Activated naive CD8-positive, alpha-beta T cell treated with anti-CD3 and anti-CD28 coated beads for 36 hours (primary cell): Measurements from ENCODE around the gene NOL4L. TPM values are rescaled to one million over a fixed set of nuclear protein-coding genes. Genes with fewer than 3 reads are reported as not detected.
"Not testable (repeated sequence)": the region's sequence is repeated elsewhere in the genome, so short reads cannot be mapped to it uniquely, and the experiment has no call there.

Experiments used
- DNase-seq: peaks from one replicate; pipeline ENCODE4 v3.0.0; 2021
- H3K27ac Mint-ChIP-seq: one replicate; pipeline ENCODE4 v1.8.0; 2022; ENCODE audit warnings: mild to moderate bottlenecking, moderate library complexity, mixed read lengths
- H3K27me3 Mint-ChIP-seq: one replicate; pipeline ENCODE4 v1.8.0; 2022; ENCODE audit warnings: mild to moderate bottlenecking, mixed read lengths
- H3K36me3 Mint-ChIP-seq: one replicate; pipeline ENCODE4 v1.8.0; 2021; ENCODE audit warnings: mild to moderate bottlenecking, mixed read lengths
- H3K4me1 Mint-ChIP-seq: one replicate; pipeline ENCODE4 v1.8.0; 2021; ENCODE audit warnings: mixed read lengths
- H3K4me3 Mint-ChIP-seq: one replicate; pipeline ENCODE4 v1.8.0; 2022; ENCODE audit warnings: mild to moderate bottlenecking, moderate library complexity, mixed read lengths
- H3K9me3 Mint-ChIP-seq: one replicate; pipeline ENCODE4 v1.8.0; 2022; ENCODE audit warnings: mixed read lengths
- total RNA-seq, 2 experiments: library from RNA; stranded (reverse); gene quantifications; one replicate each; pipeline ENCODE4 v1.2.3, GENCODE V29; 2021

NOL4L gene
- total RNA-seq, 2 experiments from 2014 or later, result 15.9 TPM

DNA sequence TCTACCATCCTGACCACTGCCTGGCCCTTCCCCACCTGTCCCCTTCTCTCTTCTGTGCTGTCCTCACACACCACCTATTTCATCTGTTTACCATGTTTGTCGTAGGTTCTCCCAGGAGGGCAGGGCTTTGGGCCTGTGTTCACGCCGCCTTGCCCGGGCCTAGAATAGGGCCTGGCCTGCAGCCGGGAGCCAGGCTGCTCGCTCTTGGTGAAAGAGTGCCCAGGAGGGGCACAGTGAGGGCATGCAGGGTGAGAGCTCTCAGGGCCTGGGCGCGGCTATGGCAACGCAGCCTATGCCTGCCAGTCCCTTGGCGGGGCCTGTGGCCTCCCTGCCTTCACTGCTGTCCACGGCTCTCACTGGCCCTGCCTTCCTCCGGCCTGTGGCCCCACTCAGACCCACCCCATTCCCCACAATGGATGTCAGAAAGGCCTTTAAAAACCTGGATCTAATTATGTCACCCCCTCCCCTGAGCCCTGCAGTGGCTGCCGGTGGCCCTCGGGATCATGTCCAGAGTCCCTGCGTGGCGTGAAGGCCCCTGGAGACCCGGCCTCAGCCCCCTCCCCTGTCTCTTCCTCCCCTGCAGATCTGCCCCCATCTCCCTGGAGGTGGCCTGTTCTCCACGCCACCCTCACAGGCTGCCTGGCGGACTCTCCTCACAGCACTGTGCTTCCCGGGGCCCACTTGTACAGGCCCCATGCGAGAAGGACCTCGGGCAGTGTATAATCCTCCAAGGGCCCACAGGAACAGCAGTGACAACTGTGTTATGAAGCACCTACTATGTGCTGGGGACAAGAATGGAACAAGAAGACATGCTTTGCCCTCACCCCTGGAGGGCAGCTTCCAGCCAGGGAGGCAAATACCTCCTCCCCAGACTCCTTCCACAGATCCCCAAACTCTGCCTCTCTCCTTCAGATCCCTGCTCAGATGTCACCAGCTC, 22.9 kb upstream of the NOL4L start:
- no peaks in the 10 kb centered on the region for H3K9me3 Mint-ChIP-seq
- no peaks in the 10 kb centered on the region for H3K36me3 Mint-ChIP-seq
- H3K27ac Mint-ChIP-seq, result no peak overlapping the region
- no peaks in the 10 kb centered on the region for H3K27me3 Mint-ChIP-seq
- no peak overlapping the region for H3K4me3 Mint-ChIP-seq
- no peak for DNase-seq
- no peaks in the 10 kb centered on the region for H3K4me1 Mint-ChIP-seq

DNA sequence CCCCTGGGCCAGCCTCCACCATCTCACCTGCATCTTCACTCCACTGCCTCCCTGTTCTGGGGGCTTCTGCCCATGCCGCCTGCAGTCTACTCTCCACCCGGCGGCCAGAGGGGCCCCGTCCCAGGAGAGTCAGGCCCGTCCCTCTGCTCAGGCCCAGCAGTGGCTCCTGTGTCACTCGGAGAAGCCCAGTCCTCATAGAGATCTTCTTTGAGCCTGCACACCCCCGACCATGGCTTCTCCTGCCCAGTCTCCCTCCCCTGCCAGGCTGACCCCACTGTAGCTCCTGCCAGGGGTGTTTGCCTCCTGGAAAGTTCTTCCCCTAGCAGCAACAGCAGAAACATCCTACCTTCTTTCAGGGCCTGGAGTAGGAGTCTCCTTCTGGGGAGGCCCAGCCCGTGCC, 22.2 kb upstream of the NOL4L start:
- no peaks in the 10 kb centered on the region for H3K9me3 Mint-ChIP-seq
- no peak for DNase-seq
- no peak overlapping the region for H3K27ac Mint-ChIP-seq
- H3K4me3 Mint-ChIP-seq, result no peak overlapping the region
- no peaks in the 10 kb centered on the region for H3K4me1 Mint-ChIP-seq
- no peaks in the 10 kb centered on the region for H3K36me3 Mint-ChIP-seq
- H3K27me3 Mint-ChIP-seq, result no peaks in the 10 kb centered on the region

- H3K36me3 Mint-ChIP-seq, result no peaks in the 10 kb centered on the region
- H3K4me1 Mint-ChIP-seq, result no peaks in the 10 kb centered on the region
- no peak for DNase-seq
- no peak overlapping the region for H3K4me3 Mint-ChIP-seq
- H3K27ac Mint-ChIP-seq, result no peak overlapping the region
- no peaks in the 10 kb centered on the region for H3K9me3 Mint-ChIP-seq
- no peaks in the 10 kb centered on the region for H3K27me3 Mint-ChIP-seq
These were observed 21.7 kb upstream of the NOL4L start for GRCh38 chr20:32606790-32607189.

GRCh38 chr20:32606107-32606506, 21.0 kb upstream of the NOL4L start:
- Mint-ChIP-seq H3K9me3 (no peaks in the 10 kb centered on the region), H3K36me3 (no peaks in the 10 kb centered on the region), H3K27ac (no peak overlapping the region), H3K27me3 (no peaks in the 10 kb centered on the region), H3K4me3 (no peak overlapping the region), H3K4me1 (no peaks in the 10 kb centered on the region)
- DNase-seq, result no peak

DNA sequence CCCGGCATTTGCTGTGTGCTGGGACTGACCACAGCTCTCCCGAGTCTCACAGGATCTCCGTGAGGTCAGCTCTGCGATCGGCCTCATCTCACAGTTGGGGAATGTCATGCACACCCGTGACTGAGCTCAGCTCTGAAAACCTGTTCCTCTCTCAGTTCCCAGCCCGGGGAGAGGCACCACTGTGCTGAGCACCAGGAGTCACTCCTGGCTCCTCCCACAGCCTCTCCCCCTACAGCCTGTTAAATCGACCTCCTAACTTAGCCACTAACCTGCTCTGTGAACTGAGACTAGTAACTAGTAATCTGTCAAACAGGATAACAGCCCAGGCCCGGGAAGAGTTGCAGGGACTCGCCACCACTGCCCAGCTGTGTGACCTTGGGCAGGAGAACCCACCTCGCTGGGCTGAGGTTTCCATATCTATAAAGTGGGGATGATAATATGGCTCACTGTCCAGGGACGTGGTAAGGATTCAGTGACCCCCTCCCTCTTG, 20.1 kb upstream of the NOL4L start:
- Mint-ChIP-seq H3K4me3 (no peak overlapping the region), H3K9me3 (no peaks in the 10 kb centered on the region), H3K27me3 (no peaks in the 10 kb centered on the region), H3K4me1 (no peaks in the 10 kb centered on the region), H3K36me3 (no peaks in the 10 kb centered on the region), H3K27ac (no peak overlapping the region)
- DNase-seq, result no peak

DNA sequence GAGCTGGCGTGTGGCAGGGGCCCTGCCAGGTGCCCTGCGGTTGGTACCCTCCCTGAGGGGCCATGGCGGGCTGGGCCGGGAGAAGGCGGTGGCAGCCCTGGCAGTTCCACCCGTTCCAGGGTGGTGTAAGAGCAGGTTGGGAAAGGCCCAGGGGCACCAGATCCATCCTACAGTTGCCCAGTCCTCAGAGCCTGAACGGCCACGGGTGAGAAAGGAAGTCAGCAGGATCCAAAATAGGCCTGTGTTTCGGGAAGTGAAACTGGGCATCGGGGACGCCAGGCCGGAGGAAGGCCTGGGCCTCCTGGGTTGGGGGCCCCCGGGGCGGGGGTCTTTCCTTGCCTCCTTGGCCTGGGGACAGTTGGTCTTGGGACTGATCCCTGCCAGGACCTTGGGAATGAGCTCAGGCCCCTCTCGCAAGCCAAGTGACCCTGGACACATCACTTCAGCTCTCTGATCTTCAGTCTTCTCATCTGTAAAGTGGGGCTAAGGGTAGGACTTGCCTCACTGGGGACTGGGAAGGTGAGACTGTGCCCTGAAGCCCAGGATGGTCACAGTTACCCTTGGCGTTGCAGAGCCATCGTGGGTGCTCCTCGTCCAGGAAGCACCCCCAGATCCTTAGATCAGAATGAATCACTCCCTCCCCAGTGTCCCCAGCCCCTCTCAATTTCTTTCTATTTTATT, 18.1 kb upstream of the NOL4L start:
- no peaks in the 10 kb centered on the region for H3K9me3 Mint-ChIP-seq
- no peaks in the 10 kb centered on the region for H3K36me3 Mint-ChIP-seq
- H3K4me3 Mint-ChIP-seq, result no peak overlapping the region
- no peaks in the 10 kb centered on the region for H3K4me1 Mint-ChIP-seq
- H3K27me3 Mint-ChIP-seq, result no peaks in the 10 kb centered on the region
- DNase-seq, result no peak
- no peak overlapping the region for H3K27ac Mint-ChIP-seq

DNA sequence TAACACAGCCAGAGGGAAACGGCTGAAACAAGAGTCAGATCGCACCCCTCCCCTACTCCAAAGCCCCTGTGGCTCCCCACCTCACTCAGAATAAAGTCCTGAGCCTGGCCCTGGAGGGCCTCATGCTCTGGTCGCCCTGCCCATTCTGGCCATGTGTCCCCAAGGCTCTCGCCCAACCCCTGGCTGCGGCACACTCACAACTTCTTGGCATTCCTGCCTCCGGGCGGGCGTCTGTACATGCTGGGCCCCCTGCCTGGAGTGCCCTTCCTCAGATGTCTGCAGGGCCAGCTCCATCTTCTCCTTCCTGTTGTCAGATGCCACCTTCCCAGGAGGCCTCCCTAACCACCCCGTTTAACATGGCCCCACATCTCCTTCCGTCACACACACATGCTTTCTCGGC, 17.1 kb upstream of the NOL4L start:
- Mint-ChIP-seq H3K4me3 (no peak overlapping the region), H3K36me3 (no peaks in the 10 kb centered on the region), H3K9me3 (no peaks in the 10 kb centered on the region), H3K27ac (no peak overlapping the region), H3K27me3 (no peaks in the 10 kb centered on the region), H3K4me1 (no peaks in the 10 kb centered on the region)
- no peak for DNase-seq

DNA sequence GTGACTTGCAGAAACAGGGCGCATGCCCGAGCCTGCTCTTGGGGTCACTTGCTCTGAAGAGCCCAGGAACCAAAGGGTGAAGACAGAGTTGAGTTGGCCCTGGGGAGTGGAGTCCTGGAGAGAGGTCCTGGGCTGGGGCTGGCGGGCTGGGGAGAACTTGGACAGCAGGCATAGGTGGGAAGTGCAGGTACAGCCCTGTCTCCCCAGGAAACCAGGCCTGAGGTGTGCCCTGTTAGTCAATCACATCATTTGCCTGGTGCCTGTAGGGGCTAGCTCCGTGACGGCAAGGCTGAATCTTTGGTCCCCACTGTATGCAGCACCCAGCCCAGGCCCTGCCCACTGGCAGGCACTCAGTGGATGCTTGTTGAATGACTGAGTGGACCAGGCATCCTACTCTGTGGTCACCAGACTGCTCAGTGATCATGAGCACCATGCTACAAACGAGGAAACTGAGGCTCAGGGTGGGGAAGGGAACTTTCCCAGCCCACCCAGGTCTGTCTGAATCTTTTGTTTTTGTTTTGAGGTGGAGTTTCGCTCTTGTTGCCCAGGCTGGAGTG, 15.6 kb upstream of the NOL4L start:
- DNase-seq, result no peak
- H3K27ac Mint-ChIP-seq, result no peak overlapping the region
- H3K4me1 Mint-ChIP-seq, result peaks cover 5% of the 10 kb centered on the region
- no peaks in the 10 kb centered on the region for H3K27me3 Mint-ChIP-seq
- no peak overlapping the region for H3K4me3 Mint-ChIP-seq
- no peaks in the 10 kb centered on the region for H3K36me3 Mint-ChIP-seq
- no peaks in the 10 kb centered on the region for H3K9me3 Mint-ChIP-seq

GRCh38 chr20:32599783-32600340, 14.7 kb upstream of the NOL4L start:
- H3K4me1 Mint-ChIP-seq, result peaks cover 5% of the 10 kb centered on the region
- H3K9me3 Mint-ChIP-seq, result no peaks in the 10 kb centered on the region
- no peak overlapping the region for H3K4me3 Mint-ChIP-seq
- no peaks in the 10 kb centered on the region for H3K36me3 Mint-ChIP-seq
- H3K27me3 Mint-ChIP-seq, result no peaks in the 10 kb centered on the region
- no peak for DNase-seq
- no peak overlapping the region for H3K27ac Mint-ChIP-seq

DNA sequence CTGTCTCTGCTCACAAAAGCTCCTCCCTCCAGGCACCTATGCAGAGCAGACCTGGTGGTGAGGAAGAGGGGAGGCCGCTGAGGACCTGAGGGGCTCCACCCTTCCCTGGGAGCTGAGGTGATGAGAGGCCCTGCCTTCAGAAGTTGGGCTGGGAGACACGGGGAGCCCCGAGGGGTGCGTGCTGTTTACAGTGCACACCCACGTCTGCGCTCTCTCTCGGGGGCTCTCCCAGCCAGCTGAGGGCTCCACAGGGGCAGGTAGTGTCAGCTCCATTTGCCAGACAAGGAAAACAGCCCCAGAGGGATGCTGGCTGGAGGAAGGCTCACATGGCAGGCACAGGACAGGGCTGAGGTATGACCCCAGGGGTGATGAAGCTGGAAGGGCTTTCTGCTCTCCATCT, 13.5 kb upstream of the NOL4L start:
- H3K27me3 Mint-ChIP-seq, result no peaks in the 10 kb centered on the region
- H3K4me1 Mint-ChIP-seq, result peaks cover 7% of the 10 kb centered on the region
- no peaks in the 10 kb centered on the region for H3K36me3 Mint-ChIP-seq
- no peak overlapping the region for H3K27ac Mint-ChIP-seq
- H3K9me3 Mint-ChIP-seq, result no peaks in the 10 kb centered on the region
- H3K4me3 Mint-ChIP-seq, result no peak overlapping the region
- no peak for DNase-seq

DNA sequence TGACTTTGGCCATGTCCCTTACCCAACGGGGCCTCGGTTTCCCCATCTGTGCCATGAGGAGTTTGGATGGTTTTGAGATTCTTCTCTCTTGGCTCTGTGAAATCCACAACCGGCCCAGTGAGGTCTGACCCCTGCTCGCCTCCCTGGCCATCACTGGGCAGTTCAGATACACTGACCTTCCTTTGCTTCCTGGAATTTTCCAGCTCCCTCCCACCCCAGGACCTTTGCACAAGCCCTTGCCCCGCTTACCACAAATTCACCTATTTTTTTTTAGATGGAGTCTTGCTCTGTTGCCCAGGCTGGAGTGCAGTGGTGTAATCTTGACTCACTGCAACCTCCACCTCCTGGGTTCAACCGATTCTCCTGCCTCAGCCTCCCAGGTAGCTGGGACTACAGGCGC, 12.6 kb upstream of the NOL4L start:
- Mint-ChIP-seq H3K27ac (no peak overlapping the region), H3K4me3 (no peak overlapping the region), H3K9me3 (no peaks in the 10 kb centered on the region), H3K27me3 (no peaks in the 10 kb centered on the region), H3K4me1 (peaks cover 9% of the 10 kb centered on the region), H3K36me3 (no peaks in the 10 kb centered on the region)
- no peak for DNase-seq

DNA sequence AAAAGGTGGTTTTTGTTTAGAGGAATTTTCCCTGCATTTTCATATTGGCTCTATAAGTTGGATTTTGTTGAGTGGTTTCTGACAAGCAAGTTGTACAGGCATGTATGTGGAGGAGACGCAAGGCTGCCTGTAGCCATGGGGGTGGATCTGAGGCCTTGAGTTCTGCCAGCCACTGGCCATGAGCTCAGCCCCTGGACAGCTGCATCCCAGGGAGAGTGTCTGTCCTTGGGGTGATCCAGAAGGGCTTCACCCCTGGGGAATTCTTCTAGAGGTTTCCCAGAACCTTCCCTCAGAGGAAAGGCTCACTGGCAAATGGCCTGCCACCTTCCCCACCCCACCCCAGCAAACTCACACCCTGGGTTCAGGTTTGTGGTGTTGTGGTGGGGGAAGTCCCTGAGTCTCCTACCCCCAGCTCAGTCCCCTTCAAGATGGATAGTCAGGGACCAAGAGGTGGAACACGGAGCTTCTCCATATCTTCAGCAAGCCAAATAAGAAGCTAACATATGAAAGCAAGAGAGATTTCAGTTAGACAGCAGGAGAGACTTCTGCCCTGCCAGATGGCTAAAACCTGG, 11.6 kb upstream of the NOL4L start:
- H3K27ac Mint-ChIP-seq, result no peak overlapping the region
- H3K4me1 Mint-ChIP-seq, result peaks cover 9% of the 10 kb centered on the region
- no peaks in the 10 kb centered on the region for H3K36me3 Mint-ChIP-seq
- H3K4me3 Mint-ChIP-seq, result no peak overlapping the region
- no peaks in the 10 kb centered on the region for H3K9me3 Mint-ChIP-seq
- no peak for DNase-seq
- H3K27me3 Mint-ChIP-seq, result no peaks in the 10 kb centered on the region

DNA sequence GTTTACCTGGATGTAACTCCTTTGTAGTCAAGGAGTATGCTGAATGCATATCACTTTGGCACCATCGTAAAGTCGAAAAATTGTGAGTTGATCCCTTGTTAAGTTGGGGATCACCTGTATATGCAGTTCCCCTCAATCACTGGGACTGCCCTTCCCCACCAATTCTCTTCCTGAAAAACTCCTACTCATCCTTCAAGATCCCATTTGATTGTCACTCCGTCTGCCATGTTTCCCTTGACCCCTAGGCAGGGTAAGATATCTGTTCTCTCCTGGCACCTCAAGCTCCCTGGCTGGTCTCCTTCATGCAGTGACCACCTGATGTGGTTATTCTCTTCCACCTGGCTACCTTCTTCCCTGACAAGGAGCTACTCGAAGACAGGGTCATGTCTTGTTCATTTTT, 10.0 kb upstream of the NOL4L start:
- Mint-ChIP-seq H3K27me3 (no peaks in the 10 kb centered on the region), H3K36me3 (no peaks in the 10 kb centered on the region), H3K4me3 (no peak overlapping the region), H3K27ac (no peak overlapping the region), H3K4me1 (peaks cover 9% of the 10 kb centered on the region), H3K9me3 (no peaks in the 10 kb centered on the region)
- no peak for DNase-seq

DNA sequence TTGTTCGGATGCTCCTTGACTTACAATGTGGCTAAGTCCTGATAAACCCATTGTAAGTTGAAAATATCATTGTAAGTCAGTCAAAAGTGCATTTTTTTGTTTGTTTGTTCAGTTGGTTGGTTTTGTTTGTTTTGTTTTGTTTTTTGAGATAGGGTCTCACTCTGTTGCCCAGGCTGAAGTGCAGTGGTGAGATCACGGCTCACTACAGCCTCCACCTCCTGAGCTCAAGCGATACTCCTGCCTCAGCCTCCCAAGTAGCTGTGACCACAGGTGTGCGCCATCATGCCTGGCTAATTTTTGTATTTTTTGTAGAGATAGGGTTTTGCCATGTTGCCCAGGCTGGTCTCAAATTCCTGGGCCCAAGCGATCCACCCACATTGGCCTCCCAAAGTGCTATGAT, 9.5 kb upstream of the NOL4L start:
- H3K27me3 Mint-ChIP-seq, H3K27ac Mint-ChIP-seq, DNase-seq, H3K4me3 Mint-ChIP-seq, H3K4me1 Mint-ChIP-seq, H3K9me3 Mint-ChIP-seq, H3K36me3 Mint-ChIP-seq: not testable (repeated sequence)

- no peaks in the 10 kb centered on the region for H3K9me3 Mint-ChIP-seq
- no peaks in the 10 kb centered on the region for H3K36me3 Mint-ChIP-seq
- DNase-seq, result no peak
- no peak overlapping the region for H3K4me3 Mint-ChIP-seq
- no peaks in the 10 kb centered on the region for H3K27me3 Mint-ChIP-seq
- no peak overlapping the region for H3K27ac Mint-ChIP-seq
- peaks cover 9% of the 10 kb centered on the region for H3K4me1 Mint-ChIP-seq
These were observed 9.1 kb upstream of the NOL4L start for GRCh38 chr20:32594204-32594603.
